GM18508 (cell line): ENCODE measurements around the gene TLCD1.

ENCODE experiments used
- ATAC-seq: cut with Tn5 transposase; IDR thresholded peaks from one replicate; pipeline ENCODE4 v1.9.1; 2021; ENCODE audit warnings: moderate number of reproducible peaks; ENCODE audit not compliant: insufficient read depth, unreplicated experiment

Gene TLCD1

GRCh38 chr17:28717578-28718332, 8.3 kb downstream of the TLCD1 start, which contains the start of gene RAB34:
Gene RAB34 (minus strand): TSS chr17:28717868. CDS start chr17:28717266, 602 bp downstream.
- ATAC-seq: no peak

- ATAC-seq: no peak
Observed at GRCh38 chr17:28716740-28717577, 9.1 kb downstream of the TLCD1 start.

GRCh38 chr17:28715217-28715616, 10.8 kb downstream of the TLCD1 start:
- ATAC-seq: no peak

GRCh38 chr17:28714281-28714680, 11.8 kb downstream of the TLCD1 start:
- ATAC-seq: no peak

GRCh38 chr17:28712705-28713415, 13.2 kb downstream of the TLCD1 start:
- ATAC-seq: no peak

- no peak for ATAC-seq
Observed at GRCh38 chr17:28712032-28712704, 13.9 kb downstream of the TLCD1 start.

- ATAC-seq: no peak
Observed at GRCh38 chr17:28711723-28712031, 14.4 kb downstream of the TLCD1 start, which contains the start of gene PROCA1. Gene PROCA1 (minus strand): TSS chr17:28711888. CDS start chr17:28711660, 228 bp downstream.

GRCh38 chr17:28710861-28711722, 14.9 kb downstream of the TLCD1 start:
- ATAC-seq: peak; percentile 40

- ATAC-seq: no peak
Observed at GRCh38 chr17:28707339-28707720, 18.7 kb downstream of the TLCD1 start.

- no peak for ATAC-seq
Observed at GRCh38 chr17:28706471-28707338, 19.3 kb downstream of the TLCD1 start.

GRCh38 chr17:28705728-28706334, 20.2 kb downstream of the TLCD1 start:
- ATAC-seq: no peak

- no peak for ATAC-seq
Observed at GRCh38 chr17:28705074-28705659, 20.9 kb downstream of the TLCD1 start.

- no peak for ATAC-seq
Observed at GRCh38 chr17:28704219-28704858, 21.7 kb downstream of the TLCD1 start.

GRCh38 chr17:28703552-28704218, 22.3 kb downstream of the TLCD1 start:
- ATAC-seq: no peak

GRCh38 chr17:28702752-28703150, 23.3 kb downstream of the TLCD1 start:
- no peak for ATAC-seq

GRCh38 chr17:28702026-28702751, 23.8 kb downstream of the TLCD1 start:
- no peak for ATAC-seq
